Stimulated activated CD8-positive, alpha-beta memory T cell treated with anti-CD3 and anti-CD28 coated beads, Interleukin-12 subunit alpha, Interleukin-12 subunit beta, amount 100 ng/mL, for 1 hour (primary cell): ENCODE results near the gene RUNX2.

Experiments
- DNase-seq: peaks from one replicate; pipeline ENCODE4 v3.0.0-alpha.2; 2020; ENCODE audit warnings: low read depth

Gene RUNX2

GRCh38 chr6:45351076-45351475 lies 22.9 kb downstream of the RUNX2 start:
- no peak for DNase-seq

GRCh38 chr6:45351667-45352066 lies 23.5 kb downstream of the RUNX2 start:
- no peak for DNase-seq

GRCh38 chr6:45353654-45354053 lies 25.5 kb downstream of the RUNX2 start:
- DNase-seq: no peak

- no peak for DNase-seq
Observed at GRCh38 chr6:45364466-45364865, 36.3 kb downstream of the RUNX2 start.

GRCh38 chr6:45365036-45365435 lies 36.9 kb downstream of the RUNX2 start:
- no peak for DNase-seq

- DNase-seq: no peak
Observed at GRCh38 chr6:45366534-45366933, 38.4 kb downstream of the RUNX2 start.

- DNase-seq: no peak
Observed at GRCh38 chr6:45367999-45368398, 39.9 kb downstream of the RUNX2 start.

GRCh38 chr6:45369870-45370269 lies 41.7 kb downstream of the RUNX2 start:
- no peak for DNase-seq

- no peak for DNase-seq
Observed at GRCh38 chr6:45371924-45372573, 43.9 kb downstream of the RUNX2 start.

- DNase-seq: no peak
Observed at GRCh38 chr6:45375449-45375848, 47.3 kb downstream of the RUNX2 start.

GRCh38 chr6:45376310-45377042 lies 48.3 kb downstream of the RUNX2 start:
- no peak for DNase-seq

- DNase-seq: no peak
Observed at GRCh38 chr6:45377043-45377553, 49.0 kb downstream of the RUNX2 start.

- peak; percentile 85 for DNase-seq
Observed at GRCh38 chr6:45377554-45378333, 49.6 kb downstream of the RUNX2 start, which contains the start of gene SUPT3H. SUPT3H (minus strand) TSS chr6:45377934.

GRCh38 chr6:45378334-45378926 lies 50.3 kb downstream of the RUNX2 start:
- no peak for DNase-seq

GRCh38 chr6:45382391-45382790 lies 54.3 kb downstream of the RUNX2 start:
- no peak for DNase-seq

- DNase-seq: no peak
Observed at GRCh38 chr6:45386501-45386900, 58.4 kb downstream of the RUNX2 start.

- DNase-seq: no peak
Observed at GRCh38 chr6:45387236-45387635, 59.1 kb downstream of the RUNX2 start.

GRCh38 chr6:45388328-45388727 lies 60.2 kb downstream of the RUNX2 start:
- DNase-seq: no peak

- no peak for DNase-seq
Observed at GRCh38 chr6:45394586-45395095, 66.5 kb downstream of the RUNX2 start.

- no peak for DNase-seq
Observed at GRCh38 chr6:45398075-45398813, 70.1 kb downstream of the RUNX2 start.

- no peak for DNase-seq
Observed at GRCh38 chr6:45400021-45400420, 71.9 kb downstream of the RUNX2 start.
